HCT116 (cell line): ENCODE results near the gene TMEM184A.

ENCODE experiments used
- EZH2phosphoT487 ChIP-seq: fragments of 200-600 bp; IDR thresholded peaks from 2 replicates; pipeline ENCODE4 v1.6.1; 2018; ENCODE audit warnings: antibody characterized with exemption, borderline replicate concordance
- RAD21 ChIP-seq: IDR thresholded peaks from 2 replicates; pipeline ENCODE4 v1.6.1; 2012; ENCODE audit warnings: low read depth, mild to moderate bottlenecking
- TF ChIP-seq, protein P1 (sequence below): IDR thresholded peaks from 2 replicates; pipeline ENCODE4 v1.6.1; 2012
- TF ChIP-seq, protein P2 (sequence below): IDR thresholded peaks from 2 replicates; pipeline ENCODE4 v1.6.1; 2012; ENCODE audit warnings: low read depth

DNA sequence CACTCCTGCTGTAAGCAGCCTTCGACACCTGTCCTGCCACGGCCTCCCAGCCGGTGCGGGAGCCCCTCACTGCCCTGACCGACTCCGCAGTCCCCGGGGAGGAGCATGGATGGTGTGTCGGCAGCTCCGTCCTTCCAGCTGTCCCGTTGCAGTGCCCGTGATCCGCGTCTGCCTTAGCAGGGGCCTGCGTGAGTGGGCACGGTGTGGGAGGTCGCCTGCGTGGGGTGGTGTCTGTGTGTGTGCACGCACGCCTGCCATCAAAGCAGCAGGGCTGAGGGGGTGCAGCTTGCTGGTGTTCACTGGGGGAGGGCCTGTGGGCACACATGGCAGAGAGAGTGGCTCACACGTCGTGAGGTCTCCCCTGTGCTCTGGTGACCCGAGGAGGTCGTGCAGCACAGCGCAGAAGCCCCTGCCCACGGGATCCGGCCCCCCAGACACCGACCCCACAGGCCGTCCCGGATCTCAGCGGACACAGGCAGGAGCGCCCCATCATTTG is 15.2 kb downstream of the TMEM184A start:
- TF ChIP-seq, protein P1, sequence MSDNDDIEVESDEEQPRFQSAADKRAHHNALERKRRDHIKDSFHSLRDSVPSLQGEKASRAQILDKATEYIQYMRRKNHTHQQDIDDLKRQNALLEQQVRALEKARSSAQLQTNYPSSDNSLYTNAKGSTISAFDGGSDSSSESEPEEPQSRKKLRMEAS, result no peak
- no peak for TF ChIP-seq RAD21
- TF ChIP-seq, protein P2, sequence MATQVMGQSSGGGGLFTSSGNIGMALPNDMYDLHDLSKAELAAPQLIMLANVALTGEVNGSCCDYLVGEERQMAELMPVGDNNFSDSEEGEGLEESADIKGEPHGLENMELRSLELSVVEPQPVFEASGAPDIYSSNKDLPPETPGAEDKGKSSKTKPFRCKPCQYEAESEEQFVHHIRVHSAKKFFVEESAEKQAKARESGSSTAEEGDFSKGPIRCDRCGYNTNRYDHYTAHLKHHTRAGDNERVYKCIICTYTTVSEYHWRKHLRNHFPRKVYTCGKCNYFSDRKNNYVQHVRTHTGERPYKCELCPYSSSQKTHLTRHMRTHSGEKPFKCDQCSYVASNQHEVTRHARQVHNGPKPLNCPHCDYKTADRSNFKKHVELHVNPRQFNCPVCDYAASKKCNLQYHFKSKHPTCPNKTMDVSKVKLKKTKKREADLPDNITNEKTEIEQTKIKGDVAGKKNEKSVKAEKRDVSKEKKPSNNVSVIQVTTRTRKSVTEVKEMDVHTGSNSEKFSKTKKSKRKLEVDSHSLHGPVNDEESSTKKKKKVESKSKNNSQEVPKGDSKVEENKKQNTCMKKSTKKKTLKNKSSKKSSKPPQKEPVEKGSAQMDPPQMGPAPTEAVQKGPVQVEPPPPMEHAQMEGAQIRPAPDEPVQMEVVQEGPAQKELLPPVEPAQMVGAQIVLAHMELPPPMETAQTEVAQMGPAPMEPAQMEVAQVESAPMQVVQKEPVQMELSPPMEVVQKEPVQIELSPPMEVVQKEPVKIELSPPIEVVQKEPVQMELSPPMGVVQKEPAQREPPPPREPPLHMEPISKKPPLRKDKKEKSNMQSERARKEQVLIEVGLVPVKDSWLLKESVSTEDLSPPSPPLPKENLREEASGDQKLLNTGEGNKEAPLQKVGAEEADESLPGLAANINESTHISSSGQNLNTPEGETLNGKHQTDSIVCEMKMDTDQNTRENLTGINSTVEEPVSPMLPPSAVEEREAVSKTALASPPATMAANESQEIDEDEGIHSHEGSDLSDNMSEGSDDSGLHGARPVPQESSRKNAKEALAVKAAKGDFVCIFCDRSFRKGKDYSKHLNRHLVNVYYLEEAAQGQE, result no peak
- TF ChIP-seq EZH2phosphoT487, result no peak
